GM12878 (cell line): Measurements from ENCODE around the gene GREM1. TPM values are rescaled to one million over a fixed set of nuclear protein-coding genes. Genes with fewer than 3 reads are reported as not detected.

ENCODE experiments used
- ATAC-seq: fragments of 200-7000 bp; cut with Tn5 transposase; 3 replicates; pipeline ENCODE4 v1.9.1; 2020; ENCODE audit warnings: mild to moderate bottlenecking, moderate library complexity
- BruUV-seq: library from RNA; stranded (reverse); fragments of 400-500 nt; replicated peaks from 2 replicates; lab custom pipeline; 2021; lab: Mats Ljungman, UMichigan
- CTCF ChIA-PET: fragments of 300-600 bp; sonication (Branson Sonifier 250); formaldehyde crosslinking; extraction: SDS; loops from one replicate; lab custom pipeline; 2021; ENCODE audit warnings: inconsistent platforms; lab: Yijun Ruan, JAX
- POLR2A ChIA-PET: fragments of 350-600 bp; formaldehyde crosslinking; extraction: SDS; loops from one replicate; lab custom pipeline; 2021; ENCODE audit warnings: inconsistent platforms; lab: Charles Lee
- RAD21 ChIA-PET: fragments of 300-600 bp; sonication (Branson Sonifier 250); formaldehyde crosslinking; loops from one replicate; lab custom pipeline; 2023; ENCODE audit warnings: antibody characterized with exemption; ENCODE audit not compliant: unreplicated experiment; lab: Charles Lee
- SMC1A ChIA-PET: fragments of 300-600 bp; sonication (Branson Sonifier 250); formaldehyde crosslinking; loops from one replicate; lab custom pipeline; 2023; ENCODE audit not compliant: unreplicated experiment, uncharacterized antibody; lab: Charles Lee
- DNase-seq: peaks from one replicate; pipeline ENCODE4 v3.0.0-alpha.2; 2011; ENCODE audit warnings: low read depth, low spot score
- FAIRE-seq: peaks from 3 replicates; lab custom pipeline; 2011; peaks lifted over from hg19 to GRCh38; lab: Jason Lieb, UNC
- H2AFZ ChIP-seq: 2 replicates; pipeline ENCODE4 v1.6.0; 2011; ENCODE audit warnings: low read depth, low read length, control low read depth; ENCODE audit not compliant: control insufficient read depth
- H3K27ac ChIP-seq: 2 replicates; pipeline ENCODE4 v1.5.1; 2011; ENCODE audit warnings: control low read depth; ENCODE audit not compliant: control insufficient read depth, insufficient read depth
- H3K27me3 ChIP-seq, 2 experiments: replicated peaks in 1 of 2; 2 replicates each; pipeline versions ENCODE4 v1.6.0 to v1.6.1; 2011; ENCODE audit warnings: low read length in 1 of 2; ENCODE audit not compliant: control insufficient read depth in 2 of 2, insufficient read depth in 2 of 2
- H3K36me3 ChIP-seq, 2 experiments: 2 replicates each; pipeline ENCODE4 v1.5.1; 2011; ENCODE audit warnings: low read length in 1 of 2; ENCODE audit not compliant: control insufficient read depth in 2 of 2, insufficient read depth in 2 of 2
- H3K4me1 ChIP-seq: 2 replicates; pipeline ENCODE4 v1.6.1; 2011; ENCODE audit warnings: mild to moderate bottlenecking, low read length, moderate library complexity, mixed read lengths; ENCODE audit not compliant: control insufficient read depth, insufficient read depth
- H3K4me2 ChIP-seq: 2 replicates; pipeline ENCODE4 v1.6.0; 2011; ENCODE audit warnings: control low read depth; ENCODE audit not compliant: control insufficient read depth, insufficient read depth
- H3K4me3 ChIP-seq: fragments of 200-600 bp; sonication (generic); 2 replicates; pipeline ENCODE4 v1.5.1; 2016
- H3K79me2 ChIP-seq: 2 replicates; pipeline ENCODE4 v1.6.0; 2011; ENCODE audit warnings: low read length; ENCODE audit not compliant: control insufficient read depth, insufficient read depth
- H3K9ac ChIP-seq: 2 replicates; pipeline ENCODE4 v1.8.0; 2011; ENCODE audit warnings: low read length, control low read depth, mixed read lengths; ENCODE audit not compliant: control insufficient read depth, insufficient read depth
- H3K9me3 ChIP-seq: replicated peaks from 3 replicates; pipeline ENCODE4 v1.5.1; 2011; ENCODE audit warnings: mild to moderate bottlenecking, low read length; ENCODE audit not compliant: control insufficient read depth, insufficient read depth
- H4K20me1 ChIP-seq: 2 replicates; pipeline ENCODE4 v1.6.0; 2011; ENCODE audit not compliant: control insufficient read depth, insufficient read depth
- ATF2 ChIP-seq: IDR thresholded peaks from 2 replicates; pipeline ENCODE4 v1.6.1; 2012; ENCODE audit warnings: low read length, inconsistent platforms
- DPF2 ChIP-seq: fragments of 450-650 bp; IDR thresholded peaks from 2 replicates; pipeline ENCODE4 v1.6.1; 2017; ENCODE audit warnings: mild to moderate bottlenecking
- ELK1 ChIP-seq: IDR thresholded peaks from 2 replicates; pipeline ENCODE4 v1.6.1; 2012; ENCODE audit warnings: low read depth, low read length, improper control_type of control experiment
- ETV6 ChIP-seq, 2 experiments: fragments of 450-650 bp in 1 of 2; IDR thresholded peaks in 1 of 2; conservative IDR thresholded peaks in 1 of 2; 2 replicates each; pipeline ENCODE4 v1.6.1; 2014; ENCODE audit warnings: antibody characterized with exemption in 1 of 2, borderline replicate concordance in 1 of 2, low read depth in 1 of 2, mild to moderate bottlenecking in 1 of 2, moderate library complexity in 1 of 2
- IKZF1 ChIP-seq: fragments of 450-650 bp; conservative IDR thresholded peaks from 2 replicates; pipeline ENCODE4 v1.6.1; 2017; ENCODE audit warnings: antibody characterized with exemption, mild to moderate bottlenecking
- IRF4 ChIP-seq: IDR thresholded peaks from 2 replicates; pipeline ENCODE4 v1.6.1; 2011; ENCODE audit warnings: low read depth, low read length
- MYB ChIP-seq: fragments of 150-350 bp; IDR thresholded peaks from 2 replicates; pipeline ENCODE4 v1.6.1; 2014; ENCODE audit warnings: mild to moderate bottlenecking, low read depth, low read length, borderline replicate concordance
- PAX5 ChIP-seq: IDR thresholded peaks from 2 replicates; pipeline ENCODE4 v1.6.1; 2011; ENCODE audit warnings: low read depth, low read length, borderline replicate concordance
- RAD21 ChIP-seq: IDR thresholded peaks from 2 replicates; pipeline ENCODE4 v1.6.1; 2011; ENCODE audit warnings: mild to moderate bottlenecking, low read depth, low read length, moderate library complexity; ENCODE audit not compliant: insufficient read depth
- RUNX3 ChIP-seq: IDR thresholded peaks from 2 replicates; pipeline ENCODE4 v1.6.1; 2012; ENCODE audit warnings: low read length, inconsistent platforms
- SMC3 ChIP-seq: IDR thresholded peaks from 2 replicates; pipeline ENCODE4 v1.6.1; 2011; ENCODE audit warnings: low read length, improper control_type of control experiment, borderline replicate concordance
- SUZ12 ChIP-seq: fragments of 200-600 bp; sonication (generic); IDR thresholded peaks from one replicate; pipeline ENCODE4 v1.6.1; 2018; ENCODE audit warnings: antibody characterized with exemption, mild to moderate bottlenecking; ENCODE audit not compliant: unreplicated experiment
- ZNF592 ChIP-seq: fragments of 450-650 bp; IDR thresholded peaks from 2 replicates; pipeline ENCODE4 v1.6.1; 2017; ENCODE audit warnings: mild to moderate bottlenecking, moderate library complexity
- WGBS: methylation state at CpG from one replicate; pipeline ENCODE4 v1.1.6; 2016; ENCODE audit warnings: low lambda C conversion rate; ENCODE audit not compliant: insufficient replicate concordance, insufficient coverage; ENCODE audit errors: missing lambda C conversion rate; 5-methylcytosine and 5-hydroxymethylcytosine counted together
- in situ Hi-C: fragments of 300-500 bp; cut with MboI; formaldehyde crosslinking; loops from 9 replicates; pipeline ENCODE4 v1.14.3; 2018; ENCODE audit warnings: mixed read lengths
- intact Hi-C: fragments of 100-400 bp; cut with micrococcal nuclease; formaldehyde crosslinking; loops from one replicate; pipeline ENCODE4 v1.14.2; 2022; ENCODE audit not compliant: unreplicated experiment
- polyA plus RNA-seq, 11 experiments: library from polyadenylated mRNA; depleted of rRNA in 4 of 11; unstranded in 6 of 11; stranded (reverse) in 5 of 11; fragments of >200 nt; fragmentation: Nextera tagmentation in 4 of 11; fragmentation: Illumina TruSeq in 1 of 11; extraction: Ambion mirVana in 4 of 11; extraction: Trizol in 1 of 11; gene quantifications; 1 replicate in 1 of 11; 2 replicates in 10 of 11; pipeline versions ENCODE4 v1.2.1 to v1.2.3, GENCODE V29; 2011 to 2016; ENCODE audit warnings: inconsistent platforms in 2 of 11, missing spikeins in 2 of 11, low read depth in 1 of 11
- total RNA-seq, 4 experiments: library from RNA; depleted of rRNA in 3 of 4; stranded (reverse); fragments of >200 nt in 3 of 4; fragmentation: Illumina TruSeq in 1 of 4; extraction: Trizol in 1 of 4; gene quantifications; 2 replicates each; pipeline versions ENCODE4 v1.2.1 to v1.2.3, GENCODE V29; 2013 to 2021

The GREM1 gene
- total and polyA plus RNA-seq, 10 of the 15 experiments (the other 5 are each of a cell fraction or from before 2014, with no cell fraction given): 0.08 to 0.36 (median 0.08) TPM; not detected in 7

- no peak overlapping the region for H3K4me2 ChIP-seq
- H2AFZ ChIP-seq: no peak overlapping the region
- H3K4me1 ChIP-seq: no peaks in the 10 kb centered on the region
- no peak overlapping the region for H3K9ac ChIP-seq
- H4K20me1 ChIP-seq: no peaks in the 10 kb centered on the region
- peaks cover 0 to 1% of the 10 kb centered on the region in 2 experiments; a peak in 1 of 4 replicates for H3K27me3 ChIP-seq
- H3K79me2 ChIP-seq: no peaks in the 10 kb centered on the region
- in situ Hi-C loops (no loop called here), intact Hi-C loops (loop anchor here (10.0 kb wide), 2 partner anchors 55 kb away; no protein-coding TSS in a partner anchor)
- H3K4me3 ChIP-seq: no peak overlapping the region
- SMC1A ChIA-PET: no interaction called here
- ATAC-seq (no peak), DNase-seq (no peak), FAIRE-seq (no peak)
- no peaks in the 10 kb centered on the region for H3K9me3 ChIP-seq
- 0% methylated on average over 1 of the region's 1 CpG for WGBS
- RAD21 ChIA-PET: no interaction called here
- no TSS peak for BruUV-seq
- CTCF ChIA-PET: no interaction called here
- no peak overlapping the region for H3K27ac ChIP-seq
- no peaks in the 10 kb centered on the region for H3K36me3 ChIP-seq
- POLR2A ChIA-PET: no interaction called here
- TF ChIP-seq MYB (no peak), ZNF592 (no peak), PAX5 (no peak), SUZ12 (no peak), RAD21 (no peak), ELK1 (no peak), RUNX3 (no peak), ETV6 (conservative IDR thresholded peaks at IDR 0.05 in 1 of 2, IDR thresholded peaks at IDR 0.05 in 1 of 2; ENCODE audit: borderline replicate concordance in 1 of 2, low read depth in 1 of 2) (no peak), IKZF1 (no peak), SMC3 (no peak), DPF2 (no peak), ATF2 (no peak), IRF4 (no peak)
These were observed 21.8 kb downstream of the GREM1 start for GRCh38 chr15:32739522-32740063.
